Measurements from ENCODE around the gene PRKCZ.
A peak's percentile ranks its signal among the peaks of the same experiment; 100 is the strongest.

Gene PRKCZ

GRCh38 chr1:2046953-2047748 is 3.1 kb upstream of the PRKCZ start:
- no peak for DNase-seq

DNA sequence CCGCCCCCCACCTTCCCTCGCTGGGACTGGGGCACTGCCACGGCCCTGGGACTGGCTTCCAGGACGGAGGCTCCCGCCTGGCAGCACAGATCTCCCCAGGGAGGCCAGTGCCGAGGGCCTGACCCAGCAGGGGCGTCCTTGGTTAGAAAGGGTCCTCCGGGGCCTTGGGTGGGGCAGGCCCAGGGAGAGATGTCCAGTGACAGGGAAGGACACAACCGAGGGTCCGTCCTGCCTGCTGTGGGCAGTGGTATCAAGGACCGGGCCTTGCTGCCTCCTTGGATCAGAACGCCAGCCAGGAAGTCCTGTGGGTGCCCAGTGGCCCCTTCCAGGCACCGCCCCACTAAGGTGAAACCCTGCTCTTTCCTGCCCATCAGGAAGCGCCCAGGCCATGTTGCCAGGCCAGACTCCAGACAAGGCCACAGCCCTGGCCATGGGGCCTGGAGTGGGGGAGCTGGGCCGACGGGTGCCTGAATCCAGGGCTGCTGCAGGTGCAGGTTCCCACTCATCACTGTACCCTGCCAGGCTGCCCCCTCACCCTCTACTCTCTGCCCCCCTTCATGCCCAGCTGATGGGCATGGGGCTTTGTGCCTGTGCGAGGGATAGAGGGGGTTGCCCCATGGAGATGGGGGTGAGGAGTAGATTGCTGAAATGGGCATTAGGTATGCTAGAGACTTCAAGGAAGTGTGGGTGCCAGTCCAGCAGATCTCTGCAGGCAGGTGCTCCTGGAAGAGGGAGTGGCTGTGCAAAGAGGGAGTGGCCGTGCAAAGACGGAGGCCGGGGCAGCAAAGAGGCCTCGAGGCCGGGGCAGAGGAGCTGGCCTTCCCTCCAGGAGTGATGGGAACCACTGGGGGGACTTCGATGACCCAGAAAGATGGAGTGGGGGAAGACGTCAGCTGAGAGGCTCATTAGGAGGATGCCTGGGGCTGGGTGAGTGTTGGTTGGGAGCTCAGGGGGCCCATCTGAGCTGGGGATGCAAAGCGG is 2.2 kb upstream of the PRKCZ start:
- no peak for DNase-seq

DNA sequence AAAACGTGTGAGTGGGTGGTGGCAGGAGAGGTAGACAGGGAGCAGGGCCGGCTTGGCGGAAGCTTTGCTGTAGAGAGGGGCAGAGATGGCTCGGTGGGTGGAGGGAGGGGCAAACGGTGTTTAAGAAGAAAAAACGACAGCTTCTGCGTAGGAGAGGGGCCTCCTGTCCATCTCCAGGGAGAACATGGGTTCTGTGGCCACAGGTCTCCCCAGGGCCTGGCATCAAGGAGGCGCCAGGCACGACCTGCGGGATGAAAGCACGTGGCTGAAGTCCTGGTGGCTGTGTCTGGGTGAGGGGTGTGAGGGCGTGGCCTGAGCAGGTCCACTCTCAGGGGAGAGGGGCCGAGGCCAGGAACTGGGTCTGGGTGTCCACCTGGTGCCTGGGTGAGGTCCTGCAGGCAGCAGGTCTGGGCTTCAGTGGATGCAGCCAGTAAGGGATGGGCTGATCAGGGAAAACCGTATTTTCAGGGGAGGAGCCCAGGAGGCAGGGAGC is 940 bp upstream of the PRKCZ start:
- DNase-seq = no peak

DNA sequence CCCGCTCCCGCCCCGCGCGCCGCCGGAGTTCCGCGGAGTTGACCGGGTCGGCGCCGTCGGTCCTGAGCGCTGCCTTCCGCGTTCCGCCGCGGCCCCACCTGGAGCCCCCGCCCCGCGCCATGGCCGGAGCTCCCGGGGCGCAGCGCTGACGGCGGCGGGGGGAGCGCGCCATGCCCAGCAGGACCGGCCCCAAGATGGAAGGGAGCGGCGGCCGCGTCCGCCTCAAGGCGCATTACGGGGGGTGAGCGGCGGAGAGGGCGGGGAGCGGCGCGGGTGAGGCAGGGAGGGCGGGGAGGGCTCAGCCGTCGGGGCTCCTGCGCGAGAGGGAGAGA is 216 bp downstream of the PRKCZ start:
- peak; percentile 32 for DNase-seq

DNA sequence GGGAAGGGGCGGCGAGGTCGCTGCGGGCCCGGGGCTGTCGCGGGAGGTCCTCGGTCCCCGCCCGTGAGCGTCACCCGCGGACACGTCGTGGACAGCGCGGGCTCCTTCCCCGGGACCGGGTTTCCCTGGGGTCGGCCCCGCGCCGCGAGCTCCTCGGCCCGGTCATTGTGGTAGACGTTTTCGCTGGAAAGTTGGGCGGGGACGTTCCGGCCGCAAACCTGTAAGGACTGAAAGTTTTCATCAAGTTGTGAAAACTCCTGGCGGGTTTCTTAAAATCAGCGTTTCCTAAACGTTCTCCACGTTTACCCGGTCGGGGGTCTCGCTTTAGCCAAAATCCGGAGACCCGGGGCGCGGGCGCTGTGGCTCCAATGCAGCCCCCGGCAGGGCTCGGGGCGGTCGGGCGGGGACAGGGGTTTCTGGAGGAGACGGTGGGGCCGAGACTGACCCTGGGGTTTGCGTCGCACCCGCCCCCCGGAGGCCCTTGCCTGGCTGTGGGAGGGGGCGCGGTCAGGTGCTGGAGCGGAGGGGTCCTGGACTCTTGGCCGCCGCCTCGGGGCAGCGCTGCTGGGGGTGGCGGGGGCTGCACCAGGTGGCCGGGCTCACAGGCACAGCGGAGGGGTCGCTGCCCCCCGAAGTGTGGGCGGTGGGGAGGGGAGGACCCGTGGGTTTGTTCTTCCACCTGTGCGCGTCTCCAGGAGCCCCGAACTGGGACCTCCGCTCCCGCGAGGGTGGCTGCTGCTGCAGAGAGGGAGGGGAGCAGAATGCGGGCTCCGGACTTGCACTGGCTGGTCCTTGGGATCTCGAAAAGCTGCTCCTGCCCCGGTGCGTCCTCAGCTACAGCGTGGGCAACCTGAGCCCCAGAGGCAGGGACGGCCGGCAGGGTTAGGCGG is 827 bp downstream of the PRKCZ start:
- no peak for DNase-seq

- no peak for DNase-seq
Observed at GRCh38 chr1:2052054-2052679, 2.0 kb downstream of the PRKCZ start.

- DNase-seq = no peak
Observed at GRCh38 chr1:2052756-2053155, 2.5 kb downstream of the PRKCZ start.

DNA sequence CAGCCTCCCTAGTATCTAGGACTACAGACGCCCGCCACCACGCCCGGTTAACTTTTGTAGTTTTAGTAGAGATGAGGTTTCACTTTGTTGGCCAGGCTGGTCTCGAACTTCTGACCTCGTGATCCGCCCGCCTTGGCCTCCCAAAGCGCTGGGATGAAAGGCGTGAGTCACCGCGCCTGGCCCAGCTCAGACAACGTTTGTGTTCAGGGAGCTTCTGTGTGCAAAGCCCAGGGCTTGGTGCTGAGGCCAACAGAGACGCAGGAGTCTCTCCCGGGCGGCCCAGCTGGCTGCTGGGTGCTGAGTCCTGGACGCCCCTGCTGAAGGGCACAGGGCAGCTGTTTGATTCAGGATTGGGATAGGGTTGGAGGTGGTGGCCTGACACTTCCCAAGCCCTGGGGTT is 3.0 kb downstream of the PRKCZ start:
- DNase-seq = no peak

- DNase-seq = no peak
Observed at GRCh38 chr1:2053784-2054376, 3.7 kb downstream of the PRKCZ start.

DNA sequence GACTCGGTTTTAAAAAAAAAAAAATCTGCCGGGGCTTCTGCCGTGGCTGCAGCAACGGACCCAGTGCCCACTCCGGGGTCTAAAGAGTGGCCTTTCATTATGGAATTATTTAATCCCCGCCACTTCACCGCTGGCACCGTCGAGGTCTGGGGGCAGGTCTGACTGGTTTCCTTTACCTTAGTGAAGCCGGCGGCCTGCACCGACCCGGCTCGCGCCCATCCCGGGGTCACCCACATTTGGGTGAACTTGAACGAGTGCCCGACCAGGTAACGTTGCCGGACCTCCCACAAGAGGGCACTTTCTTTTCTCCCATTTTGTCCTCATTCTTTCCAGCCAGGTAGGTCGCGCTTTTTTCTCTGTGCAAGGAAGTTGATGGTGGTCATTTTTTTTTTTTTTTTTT is 4.3 kb downstream of the PRKCZ start:
- no peak for DNase-seq

- DNase-seq = no peak
Observed at GRCh38 chr1:2055911-2056575, 5.8 kb downstream of the PRKCZ start.

DNA sequence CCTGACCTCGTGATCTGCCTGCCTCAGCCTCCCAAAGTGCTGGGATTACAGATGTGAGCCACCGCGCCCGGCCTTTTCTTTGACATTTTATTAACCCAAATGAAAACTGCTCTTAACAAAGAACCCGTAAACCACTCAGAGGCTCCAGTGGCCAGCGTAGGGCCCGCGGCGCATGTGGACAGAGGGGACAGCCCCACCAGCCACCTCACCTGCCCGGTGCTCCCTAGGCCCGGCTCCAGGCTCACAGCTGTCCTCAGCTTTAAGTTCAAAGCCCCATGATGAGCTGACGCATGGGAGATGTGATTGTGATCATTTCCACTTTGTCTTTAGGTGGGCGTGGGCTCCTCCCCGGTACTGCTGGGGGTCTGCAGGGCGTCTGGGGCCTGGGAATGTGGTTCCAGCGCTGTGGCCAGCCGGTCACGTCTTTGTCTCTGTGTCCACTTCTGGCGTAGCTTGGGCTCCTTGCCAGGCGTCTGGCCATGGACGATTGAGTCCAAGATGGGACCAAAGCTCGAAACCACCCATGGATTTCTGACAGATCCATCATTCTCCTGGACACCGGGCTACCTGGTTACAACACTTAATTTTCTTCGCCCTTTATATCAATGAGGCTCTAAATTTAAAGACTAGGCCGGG is 6.9 kb downstream of the PRKCZ start:
- no peak for DNase-seq

GRCh38 chr1:2059290-2059953 is 9.2 kb downstream of the PRKCZ start:
- DNase-seq = no peak

DNA sequence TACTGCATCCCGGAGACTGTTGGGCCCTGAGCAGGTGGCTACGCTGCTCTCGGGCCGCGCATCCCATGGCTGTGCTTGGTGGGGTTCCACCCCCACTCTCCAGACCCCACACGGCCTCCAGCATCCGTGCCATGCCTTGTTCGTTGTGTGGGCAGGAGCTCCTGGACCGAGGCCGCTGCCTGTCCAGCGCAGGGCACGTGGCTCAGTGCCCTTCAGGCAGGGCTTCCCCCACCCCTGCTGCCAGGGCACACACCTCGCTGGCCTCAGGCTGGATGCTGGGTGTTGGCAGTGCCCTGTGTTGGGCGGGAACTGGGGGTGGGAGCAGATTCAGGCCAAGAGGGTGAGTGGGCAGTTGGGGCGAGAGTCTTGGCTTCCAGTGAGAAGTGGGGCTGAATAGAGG is 9.9 kb downstream of the PRKCZ start:
- DNase-seq = no peak

- DNase-seq = no peak
Observed at GRCh38 chr1:2060535-2060934, 10.3 kb downstream of the PRKCZ start.

DNA sequence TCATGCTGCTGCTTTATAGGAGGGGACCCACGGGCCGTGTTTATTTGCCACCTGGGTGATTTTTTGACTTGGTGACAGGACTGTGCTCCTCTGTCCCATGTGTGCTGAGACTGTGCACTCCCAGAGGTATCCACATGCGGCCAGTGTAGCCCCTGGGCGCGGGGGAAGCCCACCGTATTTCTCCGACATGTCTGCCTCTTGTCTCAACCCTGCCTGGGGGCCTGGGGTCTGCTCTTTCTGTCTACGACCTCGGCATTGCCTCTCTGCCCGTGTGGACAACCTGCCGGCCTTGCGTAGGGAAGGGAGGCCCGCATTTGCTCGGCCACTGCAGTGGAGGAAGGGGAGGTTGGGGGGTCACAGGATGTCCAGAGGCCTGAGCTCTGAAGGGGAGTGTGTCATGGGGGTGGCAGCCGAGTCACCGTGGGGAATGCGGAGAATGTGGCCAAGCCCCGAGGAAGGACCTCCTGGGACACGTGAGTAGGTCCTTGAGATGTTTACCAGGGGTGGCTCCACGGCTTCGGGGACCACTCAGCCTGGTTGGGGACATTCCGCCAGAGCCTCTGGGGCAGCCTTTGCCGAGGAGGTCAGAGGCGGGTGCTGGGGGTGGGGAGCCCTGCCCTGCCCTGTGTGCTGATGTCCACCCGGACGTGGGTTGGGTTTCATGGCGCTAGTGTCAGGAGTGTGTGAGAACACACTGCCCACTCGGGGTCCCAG is 11.0 kb downstream of the PRKCZ start:
- DNase-seq = no peak

- no peak for DNase-seq
Observed at GRCh38 chr1:2065699-2066098, 15.5 kb downstream of the PRKCZ start.

DNA sequence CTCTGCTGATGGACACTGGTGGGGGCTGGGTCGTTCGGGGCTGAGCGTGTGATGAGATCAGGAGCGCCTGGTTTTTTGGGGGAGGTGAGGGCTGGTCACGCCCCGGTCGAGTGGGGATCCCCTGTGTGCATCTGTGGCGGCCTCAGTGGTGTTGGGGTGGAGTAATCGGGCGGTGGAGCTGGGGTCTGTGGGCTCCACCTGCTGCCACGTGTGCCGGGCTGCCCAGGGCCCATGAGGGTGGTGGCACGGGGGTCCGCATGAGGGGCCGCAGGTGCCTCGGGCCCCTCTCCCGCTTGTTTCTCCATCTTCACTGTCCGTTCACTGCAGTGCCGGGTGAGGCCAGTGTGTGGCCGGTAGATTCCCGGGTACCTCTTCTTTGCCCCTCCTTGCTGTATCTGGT is 17.2 kb downstream of the PRKCZ start:
- no peak for DNase-seq

GRCh38 chr1:2067981-2068380 is 17.8 kb downstream of the PRKCZ start:
- no peak for DNase-seq

DNA sequence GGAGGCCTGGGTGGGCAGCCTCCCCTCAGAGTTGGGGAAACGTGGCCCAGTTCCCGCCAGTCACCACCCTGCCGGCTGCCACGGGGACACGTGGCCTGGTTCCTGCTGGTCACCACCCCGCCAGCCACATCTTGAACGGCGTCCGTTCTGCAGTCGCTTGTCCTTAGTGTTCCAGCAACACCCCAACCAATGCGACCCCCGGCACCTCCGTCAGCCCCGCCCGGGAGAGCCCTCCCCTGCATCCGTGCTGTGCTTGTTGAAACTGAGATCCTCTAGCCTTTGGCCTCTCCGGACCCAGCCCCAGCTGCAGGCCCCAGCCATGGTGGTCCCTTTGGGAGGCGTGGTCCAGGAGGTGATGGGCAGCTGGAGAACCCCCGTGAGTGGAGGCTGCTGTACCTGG is 18.7 kb downstream of the PRKCZ start:
- DNase-seq = no peak

Data from hematopoietic multipotent progenitor cell treated with erythropoietin and hydrocortisone succinate and interleukin-3 and kit ligand, for 4 days (in vitro differentiated cells).